Lower lobe of right lung (tissue), 2 donors: Measurements from ENCODE around the gene SYNM. TPM values are rescaled to one million over a fixed set of nuclear protein-coding genes. Genes with fewer than 3 reads are reported as not detected.

Experiments
- ATAC-seq, 2 donors: fragments of 200-7000 bp; cut with Tn5 transposase; one replicate each; pipeline ENCODE4 v1.9.1; 2020 to 2022; ENCODE audit warnings: mild to moderate bottlenecking in 2 of 2, moderate library complexity in 2 of 2
- DNase-seq: peaks from one replicate; pipeline ENCODE4 v3.0.0-alpha.2; 2020
- H3K27ac ChIP-seq: fragments of 200-600 bp; one replicate; pipeline ENCODE4 v1.8.0; 2022
- H3K27me3 ChIP-seq: fragments of 200-600 bp; one replicate; pipeline ENCODE4 v1.8.0; 2022; ENCODE audit warnings: low read depth
- H3K36me3 ChIP-seq: fragments of 200-600 bp; one replicate; pipeline ENCODE4 v1.8.0; 2022; ENCODE audit warnings: mild to moderate bottlenecking
- H3K4me1 ChIP-seq: fragments of 200-600 bp; one replicate; pipeline ENCODE4 v1.8.0; 2022
- H3K4me3 ChIP-seq: fragments of 200-600 bp; one replicate; pipeline ENCODE4 v1.8.0; 2022; ENCODE audit warnings: mild to moderate bottlenecking
- H3K9me3 ChIP-seq: fragments of 200-600 bp; one replicate; pipeline ENCODE4 v1.8.0; 2022
- CTCF ChIP-seq: fragments of 200-600 bp; IDR thresholded peaks from one replicate; pipeline ENCODE4 v1.8.0; 2022; ENCODE audit warnings: antibody characterized with exemption, mild to moderate bottlenecking
- intact Hi-C: fragments of 100-400 bp; cut with DNase I; formaldehyde crosslinking; loops from one replicate; pipeline ENCODE4 v1.11.0; 2022
- total RNA-seq: library from RNA; stranded (reverse); fragmentation: NEBNext Ultra II Directional; extraction: Animal tissue kit (Norgen Biotek cat#: 25700); gene quantifications from one replicate; pipeline ENCODE4 v1.2.1, GENCODE V29; 2021
- donor health status: DM: no; HTN: yes; CAD: no; lungs with severe emphysema.

Gene SYNM
- total RNA-seq, 1 donor from 2014 or later, result 26.8 TPM

DNA sequence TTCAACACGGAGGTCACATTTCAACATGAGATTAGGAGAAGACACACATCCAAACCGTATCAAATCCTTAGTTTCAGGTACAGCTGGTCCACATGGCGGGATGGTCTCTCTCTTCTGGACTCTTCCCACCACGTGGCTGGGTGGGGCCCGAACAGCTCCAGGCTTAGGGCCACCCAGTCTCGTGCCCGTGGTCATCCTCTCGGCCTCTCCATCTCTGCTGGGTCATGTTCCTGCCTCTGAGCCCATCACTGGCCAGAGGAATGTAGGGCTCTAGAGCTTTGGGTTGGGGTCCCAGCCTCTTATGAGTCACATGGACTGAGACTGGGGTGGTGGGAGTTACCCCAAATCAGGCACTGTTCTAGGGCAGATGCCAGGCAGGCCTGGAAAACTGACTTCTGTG lies 12.2 kb downstream of the SYNM start:
- no peaks in the 10 kb centered on the region for H3K36me3 ChIP-seq
- H3K9me3 ChIP-seq, result no peaks in the 10 kb centered on the region
- H3K4me3 ChIP-seq, result no peak overlapping the region
- no peak overlapping the region for H3K27ac ChIP-seq
- intact Hi-C loops, result no loop called here
- H3K4me1 ChIP-seq, result no peaks in the 10 kb centered on the region
- H3K27me3 ChIP-seq, result no peaks in the 10 kb centered on the region
- ATAC-seq (no peak), DNase-seq (peak; percentile 9)
- no peak for TF ChIP-seq CTCF

DNA sequence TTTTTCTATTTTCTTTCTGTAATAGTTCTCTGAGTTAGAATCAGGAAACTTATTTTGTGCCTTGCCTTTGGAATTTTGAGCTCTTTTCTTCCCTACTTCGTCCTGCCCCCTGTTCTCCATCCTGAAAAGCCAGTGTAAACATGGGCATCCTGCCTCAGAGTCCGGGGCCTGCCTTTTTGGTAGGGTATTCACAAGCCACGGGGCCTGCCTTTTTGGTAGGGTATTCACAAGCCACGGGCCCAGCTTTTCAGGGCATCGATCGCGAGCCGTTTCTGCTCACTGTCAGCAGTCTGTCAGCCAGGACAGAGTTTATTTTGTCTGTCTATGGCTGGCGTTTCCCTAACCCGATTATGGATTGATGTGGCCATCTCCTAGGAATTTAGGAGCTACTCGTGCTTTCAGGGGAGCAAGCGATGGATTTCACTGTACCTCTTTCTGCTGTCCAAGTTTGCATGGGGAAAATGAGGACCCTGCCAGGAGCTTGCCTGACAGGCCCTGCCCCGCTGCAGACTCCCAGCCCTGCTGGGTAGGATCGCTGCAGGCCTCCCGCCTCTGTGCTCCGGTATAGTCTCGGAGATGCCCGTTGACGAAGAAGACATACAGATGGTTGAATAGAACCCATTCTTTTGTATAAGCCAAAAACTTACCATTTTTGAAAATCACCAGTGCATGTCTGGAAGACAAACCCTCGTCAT lies 12.8 kb downstream of the SYNM start:
- H3K36me3 ChIP-seq, result no peaks in the 10 kb centered on the region
- no peaks in the 10 kb centered on the region for H3K9me3 ChIP-seq
- H3K27ac ChIP-seq, result no peak overlapping the region
- H3K27me3 ChIP-seq, result no peaks in the 10 kb centered on the region
- no peaks in the 10 kb centered on the region for H3K4me1 ChIP-seq
- H3K4me3 ChIP-seq, result no peak overlapping the region
- ATAC-seq (no peak), DNase-seq (peak; percentile 28)
- TF ChIP-seq CTCF, result no peak
- intact Hi-C loops, result no loop called here

- ATAC-seq (no peak), DNase-seq (no peak)
- Histone ChIP-seq H3K4me1 (peaks cover 4% of the 10 kb centered on the region), H3K27ac (no peak overlapping the region), H3K4me3 (no peak overlapping the region), H3K27me3 (no peaks in the 10 kb centered on the region), H3K36me3 (no peaks in the 10 kb centered on the region), H3K9me3 (no peaks in the 10 kb centered on the region)
- intact Hi-C loops, result no loop called here
- TF ChIP-seq CTCF, result no peak
These were observed 13.4 kb downstream of the SYNM start for GRCh38 chr15:99118258-99118632.

DNA sequence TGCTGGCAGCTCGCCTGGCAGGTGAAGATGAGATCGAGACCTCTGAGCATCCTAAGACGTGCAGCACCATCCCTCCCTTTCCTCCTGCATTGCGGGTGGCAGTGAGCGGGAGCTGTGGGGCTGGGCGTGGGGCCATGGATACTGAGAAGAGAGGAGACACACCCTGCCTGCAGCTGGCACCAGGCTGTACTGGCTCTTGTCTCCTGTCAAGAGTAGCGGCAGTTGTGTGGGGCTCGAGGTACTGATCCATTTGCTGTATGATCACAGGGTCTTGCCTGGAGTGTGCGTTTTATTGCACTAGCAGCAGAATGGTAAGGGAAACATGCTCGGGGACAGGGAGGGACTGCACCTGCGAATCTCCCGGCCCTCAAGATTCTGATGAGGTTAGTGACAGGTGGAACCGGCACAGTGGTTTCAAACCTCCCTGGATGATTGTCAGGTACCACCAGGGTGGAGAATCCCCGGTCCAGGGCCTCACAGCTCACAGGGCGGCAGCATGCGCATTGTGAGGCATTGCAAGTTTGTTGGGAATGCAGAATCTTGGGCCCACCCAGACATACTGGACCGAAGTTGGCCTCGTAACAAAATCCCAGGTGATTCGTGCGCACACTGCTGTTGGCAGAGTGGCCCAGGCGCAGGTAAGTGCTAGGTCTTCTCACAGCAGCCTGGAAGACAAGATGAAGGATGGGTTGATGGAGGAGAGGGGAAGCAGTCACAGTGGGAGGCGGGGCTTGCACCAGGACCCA lies 14.1 kb downstream of the SYNM start:
- no peak for TF ChIP-seq CTCF
- H3K9me3 ChIP-seq, result no peaks in the 10 kb centered on the region
- ATAC-seq (no peak), DNase-seq (peak; percentile 32)
- intact Hi-C loops, result no loop called here
- H3K27me3 ChIP-seq, result no peaks in the 10 kb centered on the region
- no peak overlapping the region for H3K4me3 ChIP-seq
- H3K36me3 ChIP-seq, result no peaks in the 10 kb centered on the region
- H3K27ac ChIP-seq, result no peak overlapping the region
- peaks cover 11% of the 10 kb centered on the region for H3K4me1 ChIP-seq

GRCh38 chr15:99120050-99120777 lies 15.3 kb downstream of the SYNM start:
- intact Hi-C loops, result no loop called here
- Histone ChIP-seq H3K9me3 (no peaks in the 10 kb centered on the region), H3K36me3 (no peaks in the 10 kb centered on the region), H3K4me1 (peaks cover 22% of the 10 kb centered on the region), H3K27me3 (no peaks in the 10 kb centered on the region), H3K27ac (no peak overlapping the region), H3K4me3 (no peak overlapping the region)
- DNase-seq, result peak; percentile 22
- no peak for ATAC-seq
- no peak for TF ChIP-seq CTCF
